Smooth muscle cell (in vitro differentiated cells): Measurements from ENCODE around the gene PLEKHM1. TPM values are rescaled to one million over a fixed set of nuclear protein-coding genes. Genes with fewer than 3 reads are reported as not detected.

Experiments
- DNase-seq: peaks from one replicate; lab custom pipeline; 2025; ENCODE audit not compliant: unreplicated experiment; lab: John Stamatoyannopoulos, UW
- H2AFZ ChIP-seq: fragments of 200-600 bp; sonication (generic); 2 replicates; pipeline ENCODE4 v1.6.0; 2016; ENCODE audit warnings: antibody characterized with exemption, low read depth, mild to moderate bottlenecking
- H3F3A ChIP-seq: fragments of 200-600 bp; sonication (generic); 2 replicates; pipeline ENCODE4 v1.6.0; 2017; ENCODE audit warnings: antibody characterized with exemption, low read depth
- H3K27ac ChIP-seq: fragments of 200-600 bp; sonication (generic); 2 replicates; pipeline ENCODE4 v1.5.1; 2016; ENCODE audit warnings: low read depth, mild to moderate bottlenecking
- H3K27me3 ChIP-seq: fragments of 200-600 bp; sonication (generic); 2 replicates; pipeline ENCODE4 v1.6.1; 2016; ENCODE audit warnings: low read depth, mild to moderate bottlenecking
- H3K36me3 ChIP-seq: fragments of 200-600 bp; sonication (generic); 2 replicates; pipeline ENCODE4 v1.5.1; 2016; ENCODE audit warnings: low read depth
- H3K4me1 ChIP-seq: fragments of 200-600 bp; sonication (generic); 2 replicates; pipeline ENCODE4 v1.5.1; 2016; ENCODE audit warnings: low read depth
- H3K4me2 ChIP-seq: fragments of 200-600 bp; sonication (generic); 2 replicates; pipeline ENCODE4 v1.6.0; 2016; ENCODE audit warnings: mild to moderate bottlenecking
- H3K4me3 ChIP-seq: fragments of 200-600 bp; sonication (generic); 2 replicates; pipeline ENCODE4 v1.5.1; 2016; ENCODE audit warnings: mild to moderate bottlenecking
- H3K79me2 ChIP-seq: fragments of 200-600 bp; sonication (generic); 2 replicates; pipeline ENCODE4 v1.6.0; 2016; ENCODE audit warnings: low read depth, mild to moderate bottlenecking
- H3K9ac ChIP-seq: fragments of 200-600 bp; sonication (generic); 2 replicates; pipeline ENCODE4 v1.6.0; 2016; ENCODE audit warnings: low read depth
- H3K9me3 ChIP-seq: fragments of 200-600 bp; sonication (generic); replicated peaks from 2 replicates; pipeline ENCODE4 v1.5.1; 2016; ENCODE audit warnings: low read depth
- H4K20me1 ChIP-seq: fragments of 200-600 bp; sonication (generic); 2 replicates; pipeline ENCODE4 v1.6.0; 2016; ENCODE audit warnings: low read depth
- CTCF ChIP-seq: fragments of 200-600 bp; sonication (generic); IDR thresholded peaks from 2 replicates; pipeline ENCODE4 v1.5.1; 2017; ENCODE audit warnings: borderline replicate concordance, mild to moderate bottlenecking, antibody characterized with exemption; ENCODE audit not compliant: insufficient read depth, poor library complexity, severe bottlenecking
- WGBS: methylation state at CpG from one replicate; pipeline ENCODE4 v1.1.7; 2016; ENCODE audit warnings: low lambda C conversion rate; 5-methylcytosine and 5-hydroxymethylcytosine counted together
- polyA plus RNA-seq: library from polyadenylated mRNA; unstranded; fragments of >200 nt; fragmentation: Nextera tagmentation; extraction: Ambion mirVana; gene quantifications from 2 replicates; pipeline ENCODE4 v1.2.1, GENCODE V29; 2016
- total RNA-seq: library from RNA; depleted of rRNA; stranded (reverse); fragments of >200 nt; gene quantifications from 2 replicates; pipeline ENCODE4 v1.2.3, GENCODE V29; 2014

Gene PLEKHM1
- total and polyA plus RNA-seq, 2 experiments from 2014 or later: 8.7 to 15.1 TPM

- Histone ChIP-seq H3K36me3 (no peaks in the 10 kb centered on the region), H3K27me3 (peaks cover 23% of the 10 kb centered on the region), H4K20me1 (peaks cover 12% of the 10 kb centered on the region), H3F3A (no peaks in the 10 kb centered on the region), H2AFZ (no peak overlapping the region), H3K27ac (no peak overlapping the region), H3K4me2 (peak overlapping the region; percentile 49), H3K4me3 (peak overlapping the region; percentile 37), H3K9me3 (no peaks in the 10 kb centered on the region), H3K9ac (peak overlapping the region; percentile 7), H3K4me1 (peaks cover 13% of the 10 kb centered on the region), H3K79me2 (no peaks in the 10 kb centered on the region)
- 32% methylated on average over 15 of the region's 18 CpGs for WGBS
- no peak for TF ChIP-seq CTCF
- DNase-seq: peak; percentile 12
These were observed 65.2 kb downstream of the PLEKHM1 start for GRCh38 chr17:45425125-45425983.

- Histone ChIP-seq H3K36me3 (no peaks in the 10 kb centered on the region), H3K27me3 (peaks cover 17% of the 10 kb centered on the region), H4K20me1 (peaks cover 12% of the 10 kb centered on the region), H3K4me2 (no peak overlapping the region), H2AFZ (no peak overlapping the region), H3K27ac (no peak overlapping the region), H3K79me2 (no peaks in the 10 kb centered on the region), H3K4me1 (peaks cover 13% of the 10 kb centered on the region), H3F3A (no peaks in the 10 kb centered on the region), H3K4me3 (peak overlapping the region; percentile 37), H3K9me3 (no peaks in the 10 kb centered on the region), H3K9ac (no peak overlapping the region)
- no peak for DNase-seq
- WGBS: 92% methylated on average over 6 of the region's 6 CpGs
- no peak for TF ChIP-seq CTCF
These were observed 65.8 kb downstream of the PLEKHM1 start for GRCh38 chr17:45424769-45425124.

- no peaks in the 10 kb centered on the region for H3F3A ChIP-seq
- H4K20me1 ChIP-seq: peaks cover 9% of the 10 kb centered on the region
- WGBS: 100% methylated on average over 1 of the region's 1 CpG
- H2AFZ ChIP-seq: no peak overlapping the region
- H3K79me2 ChIP-seq: no peaks in the 10 kb centered on the region
- H3K9ac ChIP-seq: no peak overlapping the region
- H3K9me3 ChIP-seq: no peaks in the 10 kb centered on the region
- no peaks in the 10 kb centered on the region for H3K36me3 ChIP-seq
- H3K27ac ChIP-seq: no peak overlapping the region
- H3K4me1 ChIP-seq: peaks cover 7% of the 10 kb centered on the region
- H3K4me3 ChIP-seq: peak overlapping the region; percentile 37
- H3K4me2 ChIP-seq: no peak overlapping the region
- no peak for DNase-seq
- TF ChIP-seq CTCF: no peak
- H3K27me3 ChIP-seq: peaks cover 9% of the 10 kb centered on the region
These were observed 66.6 kb downstream of the PLEKHM1 start for GRCh38 chr17:45423975-45424335.
